HepG2 (cell line): ENCODE measurements around the gene TP63. TPM values are rescaled to one million over a fixed set of nuclear protein-coding genes. Genes with fewer than 3 reads are reported as not detected.

Experiments used
- ATAC-seq: fragments of 200-7000 bp; cut with Tn5 transposase; 3 replicates; pipeline ENCODE4 v1.9.1; 2020; ENCODE audit warnings: mild to moderate bottlenecking, moderate library complexity
- BruUV-seq: library from RNA; stranded (reverse); fragments of 400-500 nt; replicated peaks from 2 replicates; lab custom pipeline; 2021; lab: Mats Ljungman, UMichigan
- CTCF ChIA-PET: fragments of 300-600 bp; formaldehyde crosslinking; extraction: SDS; loops from one replicate; lab custom pipeline; 2021; ENCODE audit warnings: low total read pairs, inconsistent platforms, low intra/inter-chr PET ratio; lab: Yijun Ruan, JAX
- POLR2A ChIA-PET: fragments of 350-600 bp; sonication (Branson Sonifier 250); formaldehyde crosslinking; loops from one replicate; lab custom pipeline; 2020; ENCODE audit warnings: antibody characterized with exemption, inconsistent platforms; lab: Yijun Ruan, JAX
- DNase-seq: peaks from one replicate; pipeline ENCODE4 v3.0.0-alpha.2; 2015; ENCODE audit warnings: low spot score
- FAIRE-seq: peaks from 3 replicates; lab custom pipeline; 2011; peaks lifted over from hg19 to GRCh38; lab: Jason Lieb, UNC
- H2AFZ ChIP-seq: one replicate; pipeline ENCODE4 v1.6.1; 2011; ENCODE audit warnings: low read length, inconsistent platforms
- H3K27ac ChIP-seq: fragments of 300-600 bp; 3 replicates; pipeline ENCODE4 v1.8.0; 2011; ENCODE audit warnings: mixed run types, mild to moderate bottlenecking, mixed read lengths, low read length, inconsistent platforms; ENCODE audit not compliant: insufficient read depth; ENCODE audit errors: extremely low read length
- H3K27me3 ChIP-seq, 2 experiments: fragments of 200-600 bp in 1 of 2; 2 replicates in 1 of 2; 3 replicates in 1 of 2; pipeline versions ENCODE4 v1.6.0 to v1.8.0; 2011; ENCODE audit warnings: low read length in 2 of 2, mild to moderate bottlenecking in 2 of 2, moderate library complexity in 2 of 2, inconsistent platforms in 1 of 2; ENCODE audit not compliant: insufficient read depth in 2 of 2, control insufficient read depth in 1 of 2
- H3K36me3 ChIP-seq, 2 experiments: fragments of 200-600 bp in 1 of 2; replicated peaks in 1 of 2; 2 replicates in 1 of 2; 3 replicates in 1 of 2; pipeline versions ENCODE4 v1.5.1 to v1.8.0; 2011; ENCODE audit warnings: low read length in 2 of 2, inconsistent platforms in 1 of 2; ENCODE audit not compliant: insufficient read depth in 2 of 2, control insufficient read depth in 1 of 2
- H3K4me1 ChIP-seq: 2 replicates; pipeline ENCODE4 v1.5.1; 2012; ENCODE audit warnings: low read length, inconsistent platforms; ENCODE audit not compliant: insufficient read depth
- H3K4me2 ChIP-seq: 2 replicates; pipeline ENCODE4 v1.6.0; 2011; ENCODE audit warnings: low read depth, low read length, inconsistent platforms
- H3K4me3 ChIP-seq, 3 experiments: fragments of 200-600 bp in 1 of 3; sonication (generic), shearing (Covaris generic) in 1 of 3; replicated peaks in 1 of 3; 2 replicates each; pipeline ENCODE4 v1.5.1; 2011 to 2016; ENCODE audit warnings: low read length in 3 of 3, inconsistent platforms in 2 of 3, low read depth in 2 of 3, mild to moderate bottlenecking in 2 of 3, control low read depth in 1 of 3, mixed read lengths in 1 of 3; ENCODE audit not compliant: insufficient read depth in 1 of 3
- H3K79me2 ChIP-seq: one replicate; pipeline ENCODE4 v1.6.1; 2011; ENCODE audit warnings: low read length, inconsistent platforms; ENCODE audit not compliant: insufficient read depth
- H3K9ac ChIP-seq: 2 replicates; pipeline ENCODE4 v1.6.0; 2011; ENCODE audit warnings: mild to moderate bottlenecking, low read depth, low read length, inconsistent platforms; ENCODE audit not compliant: insufficient read depth
- H3K9me3 ChIP-seq: 2 replicates; pipeline ENCODE4 v1.5.1; 2012; ENCODE audit warnings: mild to moderate bottlenecking, low read length
- H4K20me1 ChIP-seq: 2 replicates; pipeline ENCODE4 v1.6.0; 2011; ENCODE audit warnings: inconsistent platforms, mild to moderate bottlenecking, low read length, moderate library complexity; ENCODE audit not compliant: insufficient read depth
- MXD3 ChIP-seq: IDR thresholded peaks from 2 replicates; pipeline ENCODE4 v1.6.1; 2016; ENCODE audit warnings: mild to moderate bottlenecking, missing biosample characterization, missing genetic modification reagents
- POLR2G ChIP-seq: fragments of 200-400 bp; formaldehyde crosslinking; IDR thresholded peaks from 2 replicates; pipeline ENCODE4 v1.6.1; 2018; ENCODE audit warnings: mild to moderate bottlenecking, low read depth, low read length, moderate library complexity
- RNF219 ChIP-seq: sonication (generic); formaldehyde crosslinking; IDR thresholded peaks from 2 replicates; pipeline ENCODE4 v1.5.0; 2020; ENCODE audit warnings: mild to moderate bottlenecking, missing genetic modification reagents
- STAT5B ChIP-seq: sonication (generic); formaldehyde crosslinking; IDR thresholded peaks from 2 replicates; pipeline ENCODE4 v1.4.0; 2020; ENCODE audit warnings: missing genetic modification reagents
- ZNF10 ChIP-seq: sonication (generic); formaldehyde crosslinking; IDR thresholded peaks from 2 replicates; pipeline ENCODE4 v1.4.0; 2020; ENCODE audit warnings: mild to moderate bottlenecking, low read depth, missing genetic modification reagents, borderline replicate concordance
- ZNF24 ChIP-seq: fragments of 450-650 bp; IDR thresholded peaks from 2 replicates; pipeline ENCODE4 v1.6.1; 2017; ENCODE audit warnings: antibody characterized with exemption, mild to moderate bottlenecking
- ZNF431 ChIP-seq: sonication (generic); formaldehyde crosslinking; IDR thresholded peaks from 2 replicates; pipeline ENCODE4 v1.9.0; 2022; ENCODE audit warnings: missing genetic modification reagents, low read depth, mild to moderate bottlenecking, borderline replicate concordance
- ZSCAN9 ChIP-seq: IDR thresholded peaks from 2 replicates; pipeline ENCODE4 v1.6.1; 2016; ENCODE audit warnings: borderline replicate concordance
- WGBS: methylation state at CpG from one replicate; pipeline ENCODE4 v1.1.6; 2017; ENCODE audit warnings: low lambda C conversion rate; 5-methylcytosine and 5-hydroxymethylcytosine counted together
- in situ Hi-C: cut with HindIII; loops from 2 replicates; pipeline ENCODE4 v1.10.0; 2017; ENCODE audit warnings: low pct_unique_long_range_greater_than_20kb; ENCODE audit not compliant: extremely low pct_ligation_motif_present
- intact Hi-C: fragments of 100-400 bp; cut with micrococcal nuclease; formaldehyde crosslinking; loops from one replicate; pipeline ENCODE4 v1.10.0; 2022; ENCODE audit not compliant: unreplicated experiment
- polyA plus RNA-seq, 8 experiments: library from polyadenylated mRNA; depleted of rRNA in 3 of 8; stranded (reverse) in 7 of 8; unstranded in 1 of 8; fragments of >200 nt; fragmentation: Illumina TruSeq in 4 of 8; extraction: Trizol in 4 of 8; gene quantifications; 2 replicates each; pipeline versions ENCODE4 v1.2.1 to v1.2.3, GENCODE V29; 2011 to 2016; ENCODE audit warnings: low read depth in 4 of 8, missing spikeins in 1 of 8, mixed read lengths in 1 of 8; ENCODE audit not compliant: insufficient read depth in 1 of 8
- total RNA-seq, 5 experiments: library from RNA; depleted of rRNA; stranded (reverse); fragments of >200 nt; fragmentation: Illumina TruSeq; extraction: Trizol; gene quantifications; 2 replicates each; pipeline ENCODE4 v1.2.3, GENCODE V29; 2016; ENCODE audit warnings: low read depth in 1 of 5

The TP63 gene
- total and polyA plus RNA-seq, 2 of the 13 experiments (the other 11 are each of a cell fraction or from before 2014, with no cell fraction given): not detected

GRCh38 chr3:189726277-189726676, 95.1 kb downstream of the TP63 start:
- intact Hi-C loops: no loop called here
- CTCF ChIA-PET: no interaction called here

GRCh38 chr3:189727158-189727557, 96.0 kb downstream of the TP63 start:
- CTCF ChIA-PET: no interaction called here
- POLR2A ChIA-PET: no interaction called here
- no peak for FAIRE-seq

More at GRCh38 chr3:189726277-189726676, 95.1 kb downstream of the TP63 start:
- in situ Hi-C loops: no loop called here
- no peaks in the 10 kb centered on the region for H3K4me1 ChIP-seq
- no peak for FAIRE-seq
- no peaks in the 10 kb centered on the region for H3K9me3 ChIP-seq
- ATAC-seq: no peak
- no peak overlapping the region for H3K4me2 ChIP-seq
- no peak overlapping the region for H2AFZ ChIP-seq
- H4K20me1 ChIP-seq: no peaks in the 10 kb centered on the region
- no TSS peak for BruUV-seq
- no peaks in the 10 kb centered on the region for H3K36me3 ChIP-seq
- H3K79me2 ChIP-seq: no peaks in the 10 kb centered on the region
- POLR2A ChIA-PET: no interaction called here
- H3K9ac ChIP-seq: no peak overlapping the region
- no peak overlapping the region for H3K27ac ChIP-seq
- no peak overlapping the region for H3K4me3 ChIP-seq
- H3K27me3 ChIP-seq: no peaks in the 10 kb centered on the region; a peak in 1 of 5 replicates
- TF ChIP-seq MXD3 (CRISPR knock-in tag) (no peak), ZNF431 (CRISPR knock-in tag) (no peak)
- DNase-seq: no peak
- 0% methylated on average over 2 of the region's 2 CpGs for WGBS

More at GRCh38 chr3:189727158-189727557, 96.0 kb downstream of the TP63 start:
- no peak overlapping the region for H3K27ac ChIP-seq
- no TSS peak for BruUV-seq
- no peak overlapping the region for H3K4me2 ChIP-seq
- no peak overlapping the region for H3K9ac ChIP-seq
- 0% methylated on average over 1 of the region's 1 CpG for WGBS
- in situ Hi-C loops: no loop called here
- H4K20me1 ChIP-seq: no peaks in the 10 kb centered on the region
- no peaks in the 10 kb centered on the region for H3K79me2 ChIP-seq
- no peak for TF ChIP-seq STAT5B (CRISPR knock-in tag)
- TF ChIP-seq POLR2G: no peak
- no peak for TF ChIP-seq ZNF24
- TF ChIP-seq ZNF10 (CRISPR knock-in tag): no peak
- no peak for TF ChIP-seq RNF219
- TF ChIP-seq ZSCAN9: no peak
- no peaks in the 10 kb centered on the region for H3K4me1 ChIP-seq
- intact Hi-C loops: no loop called here
- ATAC-seq: no peak
- no peak overlapping the region for H3K4me3 ChIP-seq
- H3K36me3 ChIP-seq: no peaks in the 10 kb centered on the region
- no peaks in the 10 kb centered on the region for H3K9me3 ChIP-seq
- no peak overlapping the region for H2AFZ ChIP-seq
- no peak for DNase-seq
- no peaks in the 10 kb centered on the region; a peak in 1 of 5 replicates for H3K27me3 ChIP-seq
